Measurements from ENCODE around the gene PDZRN4.

Gene PDZRN4

DNA sequence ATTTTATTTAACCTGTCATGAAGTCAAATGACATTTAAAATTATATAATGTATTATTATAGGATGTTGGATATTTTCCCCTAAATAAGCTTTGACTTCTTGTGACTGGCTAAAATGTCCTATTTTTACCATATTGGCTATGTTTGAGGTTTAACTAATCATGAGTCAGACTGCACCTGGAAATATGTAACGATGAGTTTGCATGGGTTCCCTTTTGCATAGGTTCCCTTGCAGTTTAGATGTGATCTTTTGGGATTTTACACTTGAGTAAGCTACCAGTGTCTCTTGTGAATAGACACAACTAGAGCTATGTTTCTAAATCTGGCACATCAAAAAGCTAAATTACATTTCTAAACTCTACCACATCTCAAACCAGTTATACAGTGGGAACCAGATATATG is 5.2 kb downstream of the PDZRN4 start:
- no peak overlapping the region for H3K4me3 ChIP-seq (ENCODE audit: low read depth, low read length)
- TF ChIP-seq, protein P1, sequence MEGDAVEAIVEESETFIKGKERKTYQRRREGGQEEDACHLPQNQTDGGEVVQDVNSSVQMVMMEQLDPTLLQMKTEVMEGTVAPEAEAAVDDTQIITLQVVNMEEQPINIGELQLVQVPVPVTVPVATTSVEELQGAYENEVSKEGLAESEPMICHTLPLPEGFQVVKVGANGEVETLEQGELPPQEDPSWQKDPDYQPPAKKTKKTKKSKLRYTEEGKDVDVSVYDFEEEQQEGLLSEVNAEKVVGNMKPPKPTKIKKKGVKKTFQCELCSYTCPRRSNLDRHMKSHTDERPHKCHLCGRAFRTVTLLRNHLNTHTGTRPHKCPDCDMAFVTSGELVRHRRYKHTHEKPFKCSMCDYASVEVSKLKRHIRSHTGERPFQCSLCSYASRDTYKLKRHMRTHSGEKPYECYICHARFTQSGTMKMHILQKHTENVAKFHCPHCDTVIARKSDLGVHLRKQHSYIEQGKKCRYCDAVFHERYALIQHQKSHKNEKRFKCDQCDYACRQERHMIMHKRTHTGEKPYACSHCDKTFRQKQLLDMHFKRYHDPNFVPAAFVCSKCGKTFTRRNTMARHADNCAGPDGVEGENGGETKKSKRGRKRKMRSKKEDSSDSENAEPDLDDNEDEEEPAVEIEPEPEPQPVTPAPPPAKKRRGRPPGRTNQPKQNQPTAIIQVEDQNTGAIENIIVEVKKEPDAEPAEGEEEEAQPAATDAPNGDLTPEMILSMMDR (conservative IDR thresholded peaks at IDR 0.05; ENCODE audit: low read depth, low read length): no peak
- DNase-seq (ENCODE audit: low read depth): no peak

DNA sequence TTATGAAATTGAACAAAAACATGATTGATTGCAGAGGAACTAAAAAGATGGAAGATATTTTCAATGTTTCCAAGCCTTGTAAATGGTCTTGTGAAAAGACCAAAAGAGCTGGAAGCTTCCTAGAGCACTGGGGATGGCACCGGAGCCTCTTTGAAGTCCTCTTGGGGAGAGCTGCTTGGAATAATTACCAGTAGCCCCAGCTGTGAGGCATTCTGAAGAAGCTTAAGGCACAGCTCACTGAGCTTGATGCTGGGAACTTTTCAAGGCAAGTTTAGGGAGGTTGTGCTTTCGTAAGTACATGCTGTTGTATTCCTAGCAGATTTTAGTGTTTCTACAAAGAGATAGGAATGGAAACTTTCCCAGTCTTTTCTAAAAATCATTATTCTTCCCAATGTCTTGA is 13.9 kb downstream of the PDZRN4 start:
- no peak for DNase-seq (ENCODE audit: low read depth)
- H3K4me3 ChIP-seq (ENCODE audit: low read depth, low read length): no peak overlapping the region
- TF ChIP-seq, protein P1 (conservative IDR thresholded peaks at IDR 0.05; ENCODE audit: low read depth, low read length): no peak

DNA sequence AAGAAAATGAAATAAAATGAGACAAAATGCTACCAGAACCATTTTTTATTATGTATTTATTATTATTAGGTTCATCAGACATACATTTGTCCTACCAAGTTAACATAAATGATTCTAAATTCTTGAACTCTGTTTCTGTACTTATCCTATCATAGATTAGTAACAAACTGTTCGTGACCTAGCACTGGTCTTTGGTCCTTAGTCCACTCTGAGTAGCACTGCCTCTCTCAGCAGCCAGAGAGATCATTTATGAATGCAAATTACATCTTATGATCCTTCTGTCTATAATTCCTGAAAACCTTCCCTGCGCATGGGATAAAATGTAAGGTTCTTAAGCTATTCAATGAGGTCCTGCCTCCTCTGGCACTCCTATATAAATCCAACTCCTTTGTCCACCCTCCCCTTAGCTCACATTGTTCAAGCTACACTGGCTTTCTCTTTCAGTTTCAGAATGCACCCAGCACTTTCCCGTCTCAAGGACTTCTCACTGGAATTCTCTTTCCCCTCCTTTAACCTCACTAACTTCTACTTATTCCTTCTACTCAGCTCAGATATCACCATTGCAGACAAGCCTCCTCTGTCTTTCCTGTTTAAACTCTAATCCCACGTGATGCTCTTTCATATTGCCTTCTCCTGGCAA is 17.1 kb downstream of the PDZRN4 start:
- peak; percentile 3 for DNase-seq (ENCODE audit: low read depth)
- no peak overlapping the region for H3K4me3 ChIP-seq (ENCODE audit: low read depth, low read length)
- TF ChIP-seq, protein P1 (conservative IDR thresholded peaks at IDR 0.05; ENCODE audit: low read depth, low read length): no peak

DNA sequence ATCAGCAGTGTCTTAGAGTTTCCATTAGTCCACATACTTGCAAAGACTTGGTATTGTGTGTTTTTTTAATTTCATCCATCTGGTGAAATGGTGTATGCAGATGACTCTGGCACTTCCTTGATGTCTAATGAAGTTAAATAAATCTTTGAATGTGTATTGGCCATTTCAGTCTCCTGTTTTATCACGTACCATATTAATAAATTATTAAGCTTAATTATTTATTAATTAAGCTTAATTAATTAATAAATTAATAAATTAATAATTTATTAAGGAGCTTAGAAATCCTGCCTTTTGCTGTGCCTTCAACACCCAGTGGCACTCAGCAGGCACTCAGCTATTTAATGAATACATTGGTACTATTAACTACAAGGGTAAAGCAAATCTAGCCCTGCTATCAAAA is 18.2 kb downstream of the PDZRN4 start:
- TF ChIP-seq, protein P1 (conservative IDR thresholded peaks at IDR 0.05; ENCODE audit: low read depth, low read length): no peak
- no peak for DNase-seq (ENCODE audit: low read depth)
- H3K4me3 ChIP-seq (ENCODE audit: low read depth, low read length): no peak overlapping the region

DNA sequence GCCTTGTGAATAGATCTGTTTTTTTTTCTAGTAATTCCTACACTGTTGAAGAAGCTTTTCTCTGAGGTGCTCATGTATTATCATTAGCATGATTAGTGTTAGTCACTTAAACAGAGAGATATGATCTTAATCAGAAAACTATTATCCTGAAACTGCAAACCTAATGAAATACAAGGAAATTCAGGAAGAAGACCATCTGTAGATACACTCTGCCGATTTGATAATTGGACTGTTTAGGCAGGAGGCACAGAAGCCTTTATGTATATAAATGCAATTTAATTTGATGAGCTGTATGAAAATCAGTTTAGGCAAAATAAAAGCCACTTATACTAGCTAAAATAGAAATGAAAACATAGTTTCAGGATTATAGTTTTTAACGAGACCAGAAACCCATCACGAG is 23.3 kb downstream of the PDZRN4 start:
- no peak overlapping the region for H3K4me3 ChIP-seq (ENCODE audit: low read depth, low read length)
- TF ChIP-seq, protein P1 (conservative IDR thresholded peaks at IDR 0.05; ENCODE audit: low read depth, low read length): no peak
- DNase-seq (ENCODE audit: low read depth): no peak

DNA sequence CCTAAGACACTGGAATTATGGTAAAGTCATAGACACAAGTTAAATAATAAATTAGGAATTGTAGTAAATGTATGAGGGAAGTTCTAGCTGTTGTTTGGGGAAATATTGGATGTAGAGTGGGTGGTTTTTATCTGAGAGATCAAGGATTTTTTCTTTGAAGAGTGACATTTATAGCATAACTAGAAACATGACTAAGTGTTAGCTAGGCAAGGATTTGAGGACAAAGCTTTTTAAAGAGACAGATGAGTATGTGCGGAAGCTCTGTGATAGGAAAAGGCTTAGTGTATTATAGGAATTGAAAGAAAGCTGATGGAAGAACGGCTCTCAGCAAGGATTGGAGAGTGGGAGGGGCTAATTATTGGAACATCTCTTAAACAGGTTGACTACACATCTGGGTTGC is 24.5 kb downstream of the PDZRN4 start:
- H3K4me3 ChIP-seq (ENCODE audit: low read depth, low read length): no peak overlapping the region
- DNase-seq (ENCODE audit: low read depth): no peak
- TF ChIP-seq, protein P1 (conservative IDR thresholded peaks at IDR 0.05; ENCODE audit: low read depth, low read length): no peak

DNA sequence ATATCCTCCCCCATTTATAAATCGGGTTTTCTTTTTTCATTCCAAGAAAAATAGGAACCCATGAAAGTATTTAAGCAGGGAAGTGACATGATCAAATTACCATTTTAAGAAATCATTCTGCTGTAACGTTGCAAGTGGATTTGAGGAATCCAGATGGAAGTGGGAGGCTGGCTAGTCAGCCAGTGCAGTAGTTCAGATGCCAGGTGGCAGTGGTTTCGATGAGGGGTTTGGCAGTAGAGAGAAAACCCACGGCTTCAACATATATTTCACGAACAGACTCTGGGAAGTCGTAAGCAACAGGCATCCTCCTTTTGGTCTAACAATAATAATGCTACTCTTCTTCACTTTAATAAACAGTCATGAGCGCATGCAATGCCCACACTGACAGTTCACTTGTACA is 25.0 kb downstream of the PDZRN4 start:
- TF ChIP-seq, protein P1 (conservative IDR thresholded peaks at IDR 0.05; ENCODE audit: low read depth, low read length): no peak
- DNase-seq (ENCODE audit: low read depth): no peak

More for the DNA sequence above, 25.0 kb downstream of the PDZRN4 start:
- no peak overlapping the region for H3K4me3 ChIP-seq (ENCODE audit: low read depth, low read length)
